DMS79 (cell line): ENCODE data around the gene BICD1.

Experiments
- DNase-seq: peaks from one replicate; lab custom pipeline; 2025; lab: John Stamatoyannopoulos, UW

Gene BICD1

DNA sequence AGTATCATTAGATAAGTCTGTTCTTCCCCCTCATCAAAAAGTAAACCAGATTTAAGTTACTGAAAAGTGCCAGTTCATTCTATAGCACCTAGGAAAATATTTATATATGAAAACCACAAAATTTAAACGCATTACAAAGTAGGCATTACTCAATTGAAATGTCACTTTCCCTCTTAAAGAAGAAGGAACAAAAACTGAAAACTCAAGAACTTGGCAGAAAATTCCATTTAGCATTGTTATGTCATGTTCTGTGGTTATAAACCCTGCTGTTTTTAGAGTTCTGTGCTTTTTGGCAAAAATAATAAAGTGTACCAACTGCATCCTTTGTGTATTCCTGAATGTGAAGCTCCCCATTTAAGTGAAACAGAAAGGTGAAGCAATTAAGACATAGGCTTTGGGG is 296.3 kb downstream of the BICD1 start:
- no peak for DNase-seq

DNA sequence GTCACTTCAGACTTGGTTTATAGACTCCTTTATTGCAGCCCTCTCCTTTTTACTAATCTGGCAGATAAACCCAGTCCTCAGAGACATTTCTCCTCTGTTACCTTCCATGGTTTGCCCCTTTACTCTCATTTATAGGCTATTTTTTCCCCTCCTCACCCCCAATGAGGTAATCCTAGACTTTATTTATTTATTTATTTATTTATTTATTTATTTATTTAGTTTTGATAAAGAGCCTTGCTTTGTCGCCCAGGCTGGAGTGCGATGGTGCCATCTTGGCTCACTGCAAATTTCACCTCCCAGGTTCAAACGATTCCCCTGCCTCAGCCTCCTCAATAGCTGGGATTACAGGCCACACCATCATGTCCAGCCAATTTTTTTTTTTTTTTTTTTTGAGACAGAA is 301.1 kb downstream of the BICD1 start:
- no peak for DNase-seq

DNA sequence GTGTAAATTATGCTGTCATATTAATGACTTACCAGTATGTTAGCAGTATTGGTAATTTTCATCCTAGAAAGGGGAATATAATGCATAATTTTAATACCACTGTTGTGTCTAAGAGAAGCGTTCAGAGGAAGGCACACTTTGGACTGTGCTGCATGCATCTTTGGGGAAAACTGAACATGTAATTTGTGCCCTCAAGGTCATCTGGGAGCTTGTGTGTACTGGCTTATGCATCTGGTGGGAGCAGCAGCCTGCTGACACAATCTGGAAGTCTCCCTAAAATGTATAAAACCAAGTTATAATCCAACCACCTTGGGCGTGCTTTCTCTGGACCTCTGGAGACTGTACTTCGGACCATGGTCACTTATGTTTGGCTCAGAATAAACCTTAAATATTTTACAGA is 306.8 kb downstream of the BICD1 start:
- no peak for DNase-seq

DNA sequence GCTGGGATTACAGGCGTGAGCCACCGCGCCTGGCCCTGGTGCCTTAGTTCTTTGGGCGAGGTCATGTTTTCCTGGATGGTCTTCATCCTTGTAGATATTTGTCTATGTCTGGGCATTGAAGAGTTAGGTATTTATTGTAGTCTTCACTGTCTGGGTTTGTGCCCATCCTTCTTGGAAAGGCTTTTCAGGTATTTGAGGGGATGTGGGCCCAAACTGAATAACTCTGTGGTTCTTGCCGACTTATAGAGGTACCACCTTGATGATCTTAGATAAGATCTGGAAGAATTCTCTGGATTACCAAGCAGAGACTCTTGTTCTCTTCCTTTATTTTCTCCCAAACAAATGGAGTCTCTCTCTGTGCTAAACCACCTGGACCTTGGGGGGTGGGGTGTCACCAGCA is 311.6 kb downstream of the BICD1 start:
- DNase-seq, result no peak

DNA sequence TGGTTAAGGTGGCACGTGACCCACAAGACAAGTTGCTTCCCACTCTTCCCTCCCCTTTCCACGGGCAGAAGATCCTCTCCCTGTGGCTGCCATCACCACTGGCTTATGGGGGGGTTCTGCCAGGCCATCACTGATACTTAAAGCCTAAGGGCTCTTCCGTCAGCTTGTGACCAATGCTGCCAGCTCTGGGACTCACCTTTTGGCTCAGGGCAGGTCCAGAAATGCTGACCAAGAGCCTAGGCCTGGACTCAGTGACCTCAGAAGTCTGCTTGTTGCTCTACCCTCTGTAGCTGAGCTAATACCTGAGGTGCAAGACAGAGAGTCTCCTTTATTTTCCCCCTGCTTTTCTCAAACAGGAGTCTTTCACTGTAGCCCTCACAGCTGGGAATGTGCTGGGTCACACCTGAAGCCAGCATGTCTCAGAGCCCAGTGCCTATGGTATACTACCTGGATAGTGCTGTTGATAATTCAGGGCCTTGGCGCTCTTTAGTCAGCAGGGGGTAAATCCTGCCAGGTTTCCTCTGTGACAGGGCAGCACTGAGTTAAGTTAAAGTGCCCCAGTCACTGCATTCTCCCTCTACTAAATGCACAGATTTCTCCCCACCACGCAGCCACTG is 312.4 kb downstream of the BICD1 start:
- DNase-seq, result no peak

DNA sequence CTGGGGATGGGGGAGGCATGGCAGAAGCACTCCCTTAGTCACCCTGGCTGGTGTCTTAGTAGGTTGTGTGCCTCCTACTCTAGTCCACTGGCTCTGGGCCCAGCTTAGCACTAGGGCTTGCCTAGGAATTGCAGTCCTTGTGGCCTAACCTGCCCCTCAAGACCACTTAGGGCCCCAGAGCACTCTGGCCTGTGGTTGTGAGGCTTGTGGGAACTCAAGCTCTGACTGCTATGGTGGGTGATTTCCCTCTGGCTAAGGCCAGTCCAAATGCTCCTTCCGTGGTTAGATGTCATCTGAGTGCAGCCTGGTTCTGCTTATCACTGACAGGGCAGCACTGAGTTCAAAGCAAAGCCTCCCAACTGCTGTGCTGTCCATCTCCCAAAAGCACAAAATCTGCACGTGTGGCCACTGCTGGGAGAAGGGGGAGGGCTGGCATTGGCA is 312.9 kb downstream of the BICD1 start:
- DNase-seq, result peak; percentile 75

DNA sequence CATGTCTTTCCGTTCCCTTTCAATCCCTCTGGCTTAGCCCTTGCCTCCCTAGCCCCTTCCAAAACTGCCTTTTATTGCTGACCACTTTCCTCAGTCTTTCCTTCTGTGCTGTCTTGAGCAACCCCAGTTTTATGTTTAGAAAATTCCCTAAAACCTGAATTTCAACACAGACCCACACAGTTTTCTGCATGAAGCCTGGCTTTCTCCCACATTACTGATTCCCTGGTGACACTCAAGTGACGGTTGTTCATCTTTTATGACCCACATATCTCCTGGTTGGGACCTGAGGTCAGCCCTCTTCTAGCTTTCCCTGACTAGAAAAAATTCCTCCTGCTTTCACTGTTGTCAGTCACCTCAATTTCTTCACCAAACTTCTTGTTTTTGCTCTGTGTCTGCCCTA is 313.7 kb downstream of the BICD1 start:
- no peak for DNase-seq

GRCh38 chr12:32423559-32423958 is 316.9 kb downstream of the BICD1 start:
- no peak for DNase-seq

DNA sequence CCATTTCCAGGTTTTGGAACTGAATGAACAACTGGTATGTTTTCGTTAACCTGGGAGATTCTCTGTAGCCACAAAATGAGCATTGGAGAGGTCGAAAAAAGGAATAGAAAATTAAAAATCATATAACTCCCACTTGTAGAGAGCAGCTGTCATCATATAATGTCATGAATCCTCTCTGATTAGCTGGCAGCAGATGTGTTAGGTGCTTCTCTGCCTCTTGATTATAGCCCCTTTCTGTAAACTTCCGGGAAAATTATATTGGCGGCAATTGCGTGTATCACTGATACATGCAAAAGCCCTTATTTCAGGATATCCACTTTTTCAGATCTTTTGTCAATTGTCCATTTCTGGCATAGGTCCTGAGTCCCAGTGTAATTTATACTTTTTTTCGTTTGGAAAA is 324.4 kb downstream of the BICD1 start:
- no peak for DNase-seq
